Esophagus squamous epithelium (tissue), 4 donors: Measurements from ENCODE around the gene MYH15.

Experiments
- POLR2A ChIP-seq, 4 donors: fragments of 450-650 bp; IDR thresholded peaks; one replicate each; pipeline ENCODE4 v1.6.1; 2017; ENCODE audit warnings: antibody characterized with exemption in 4 of 4, mild to moderate bottlenecking in 4 of 4, moderate library complexity in 3 of 4
- TF ChIP-seq, protein P1 (sequence below), 6 experiments: fragments of 450-650 bp in 4 of 6; fragments of 200-600 bp in 2 of 6; sonication (generic) in 2 of 6; IDR thresholded peaks; one replicate each; pipeline ENCODE4 v1.5.1; 2016 to 2019; ENCODE audit warnings: antibody characterized with exemption in 6 of 6, mild to moderate bottlenecking in 4 of 6, moderate library complexity in 4 of 6

DNA sequence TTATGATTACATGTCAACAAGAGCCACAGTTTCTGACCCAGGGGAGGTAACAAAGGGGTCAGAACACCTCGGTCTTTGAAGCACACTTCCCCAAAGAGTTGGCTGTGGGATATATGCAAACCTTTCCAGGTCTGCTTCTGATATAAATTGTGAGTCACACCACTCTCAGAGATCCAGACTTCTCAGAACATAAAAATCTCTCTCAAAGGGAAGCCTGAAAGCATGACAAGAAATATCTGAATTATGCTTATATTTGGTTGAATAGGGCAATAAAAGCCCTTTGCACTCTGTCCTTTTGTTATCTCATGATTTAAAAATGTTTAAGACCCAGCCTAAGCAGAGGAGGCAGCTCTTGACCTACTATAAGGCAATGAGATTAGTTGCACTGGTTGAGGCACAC is 56.8 kb downstream of the MYH15 start:
- TF ChIP-seq, protein P1, sequence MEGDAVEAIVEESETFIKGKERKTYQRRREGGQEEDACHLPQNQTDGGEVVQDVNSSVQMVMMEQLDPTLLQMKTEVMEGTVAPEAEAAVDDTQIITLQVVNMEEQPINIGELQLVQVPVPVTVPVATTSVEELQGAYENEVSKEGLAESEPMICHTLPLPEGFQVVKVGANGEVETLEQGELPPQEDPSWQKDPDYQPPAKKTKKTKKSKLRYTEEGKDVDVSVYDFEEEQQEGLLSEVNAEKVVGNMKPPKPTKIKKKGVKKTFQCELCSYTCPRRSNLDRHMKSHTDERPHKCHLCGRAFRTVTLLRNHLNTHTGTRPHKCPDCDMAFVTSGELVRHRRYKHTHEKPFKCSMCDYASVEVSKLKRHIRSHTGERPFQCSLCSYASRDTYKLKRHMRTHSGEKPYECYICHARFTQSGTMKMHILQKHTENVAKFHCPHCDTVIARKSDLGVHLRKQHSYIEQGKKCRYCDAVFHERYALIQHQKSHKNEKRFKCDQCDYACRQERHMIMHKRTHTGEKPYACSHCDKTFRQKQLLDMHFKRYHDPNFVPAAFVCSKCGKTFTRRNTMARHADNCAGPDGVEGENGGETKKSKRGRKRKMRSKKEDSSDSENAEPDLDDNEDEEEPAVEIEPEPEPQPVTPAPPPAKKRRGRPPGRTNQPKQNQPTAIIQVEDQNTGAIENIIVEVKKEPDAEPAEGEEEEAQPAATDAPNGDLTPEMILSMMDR (IDR thresholded peaks at IDR 0.05) = no peak
- no peak for TF ChIP-seq POLR2A (IDR thresholded peaks at IDR 0.05)
